Esophagus squamous epithelium (tissue), 4 donors: ENCODE results near the gene HEMGN.

Experiments
- CTCF ChIP-seq, 6 experiments: fragments of 450-650 bp in 4 of 6; fragments of 200-600 bp in 2 of 6; sonication (generic) in 2 of 6; IDR thresholded peaks; one replicate each; pipeline ENCODE4 v1.5.1; 2016 to 2019; ENCODE audit warnings: antibody characterized with exemption in 6 of 6, mild to moderate bottlenecking in 4 of 6, moderate library complexity in 4 of 6
- POLR2A ChIP-seq, 4 donors: fragments of 450-650 bp; IDR thresholded peaks; one replicate each; pipeline ENCODE4 v1.6.1; 2017; ENCODE audit warnings: antibody characterized with exemption in 4 of 4, mild to moderate bottlenecking in 4 of 4, moderate library complexity in 3 of 4

GRCh38 chr9:97895695-97896332, 42.2 kb downstream of the HEMGN start:
- peak in 2 of 6 experiments; percentile 20 to 48 for TF ChIP-seq CTCF (IDR thresholded peaks at IDR 0.05)
- no peak for TF ChIP-seq POLR2A (IDR thresholded peaks at IDR 0.05)
